ENCODE results near the gene DCK.

DNA sequence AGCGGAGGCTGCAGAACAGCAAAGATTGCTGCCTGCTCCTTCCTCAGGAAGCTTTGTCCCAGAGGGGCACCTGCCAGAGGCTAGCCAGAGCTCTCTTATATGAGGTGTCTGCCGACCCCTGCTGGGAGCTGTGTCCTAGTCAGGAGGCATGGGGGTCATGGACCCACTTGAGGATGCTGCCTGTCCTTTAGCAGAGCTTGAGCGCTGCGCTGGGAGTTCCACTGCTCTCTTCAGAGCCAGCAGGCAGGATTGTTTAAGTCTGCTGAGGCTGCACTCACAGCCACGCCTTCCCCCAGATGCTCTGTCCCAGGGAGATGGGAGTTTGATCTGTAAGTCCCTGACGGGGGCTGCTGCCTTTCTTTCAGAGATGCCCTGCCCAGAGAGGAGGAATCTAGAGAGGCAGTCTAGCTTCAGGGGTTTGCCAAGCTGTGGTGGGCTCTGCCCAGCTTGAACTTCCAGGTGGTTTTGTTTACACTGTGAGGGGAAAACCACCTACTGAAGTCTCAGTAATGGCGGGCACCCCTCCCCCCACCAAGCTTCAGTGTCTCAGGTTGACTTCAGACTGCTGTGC is 10.9 kb downstream of the DCK start:
- TF ChIP-seq, protein P1, sequence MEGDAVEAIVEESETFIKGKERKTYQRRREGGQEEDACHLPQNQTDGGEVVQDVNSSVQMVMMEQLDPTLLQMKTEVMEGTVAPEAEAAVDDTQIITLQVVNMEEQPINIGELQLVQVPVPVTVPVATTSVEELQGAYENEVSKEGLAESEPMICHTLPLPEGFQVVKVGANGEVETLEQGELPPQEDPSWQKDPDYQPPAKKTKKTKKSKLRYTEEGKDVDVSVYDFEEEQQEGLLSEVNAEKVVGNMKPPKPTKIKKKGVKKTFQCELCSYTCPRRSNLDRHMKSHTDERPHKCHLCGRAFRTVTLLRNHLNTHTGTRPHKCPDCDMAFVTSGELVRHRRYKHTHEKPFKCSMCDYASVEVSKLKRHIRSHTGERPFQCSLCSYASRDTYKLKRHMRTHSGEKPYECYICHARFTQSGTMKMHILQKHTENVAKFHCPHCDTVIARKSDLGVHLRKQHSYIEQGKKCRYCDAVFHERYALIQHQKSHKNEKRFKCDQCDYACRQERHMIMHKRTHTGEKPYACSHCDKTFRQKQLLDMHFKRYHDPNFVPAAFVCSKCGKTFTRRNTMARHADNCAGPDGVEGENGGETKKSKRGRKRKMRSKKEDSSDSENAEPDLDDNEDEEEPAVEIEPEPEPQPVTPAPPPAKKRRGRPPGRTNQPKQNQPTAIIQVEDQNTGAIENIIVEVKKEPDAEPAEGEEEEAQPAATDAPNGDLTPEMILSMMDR (IDR thresholded peaks at IDR 0.05) = no peak
- TF ChIP-seq POLR2A (IDR thresholded peaks at IDR 0.05) = no peak
